Urinary bladder (tissue), 4 donors: ENCODE measurements around the gene TM9SF3. TPM values are rescaled to one million over a fixed set of nuclear protein-coding genes. Genes with fewer than 3 reads are reported as not detected.

Source experiments
- DNase-seq: peaks from one replicate; pipeline ENCODE4 v3.0.0-alpha.2; 2015; ENCODE audit errors: extremely low spot score
- H3K27ac ChIP-seq: one replicate; pipeline ENCODE4 v1.5.1; 2013; ENCODE audit warnings: low read depth, mild to moderate bottlenecking, moderate library complexity
- H3K36me3 ChIP-seq: one replicate; pipeline ENCODE4 v1.6.1; 2013; ENCODE audit warnings: mild to moderate bottlenecking, moderate library complexity; ENCODE audit not compliant: insufficient read depth
- H3K4me1 ChIP-seq: one replicate; pipeline ENCODE4 v1.6.1; 2013; ENCODE audit warnings: mild to moderate bottlenecking, moderate library complexity; ENCODE audit not compliant: insufficient read depth
- H3K4me3 ChIP-seq: one replicate; pipeline ENCODE4 v1.5.1; 2013; ENCODE audit warnings: low read depth, low read length
- WGBS: extraction: QIAGEN DNeasy Blood & Tissue Kit; methylation state at CpG from one replicate; pipeline ENCODE4 v1.1.7; 2013; 5-methylcytosine and 5-hydroxymethylcytosine counted together
- polyA plus RNA-seq: library from polyadenylated mRNA; stranded (reverse); fragments of 200-250 nt; gene quantifications from one replicate; pipeline ENCODE4 v1.2.3, GENCODE V29; 2013
- total RNA-seq: library from RNA; depleted of rRNA; stranded (reverse); fragments of >200 nt; gene quantifications from one replicate; pipeline ENCODE4 v1.2.3, GENCODE V29; 2014
- donor health status: healthy with polysubstance abuse.
- donor health status: healthy.

The TM9SF3 gene
- total and polyA plus RNA-seq, 2 donors: 55.2 to 156 TPM

- H3K4me1 ChIP-seq: no peaks in the 10 kb centered on the region
- H3K27ac ChIP-seq: no peak overlapping the region
- no peak overlapping the region for H3K4me3 ChIP-seq
- 76% methylated on average over 8 of the region's 8 CpGs for WGBS
- no peak for DNase-seq
- no peaks in the 10 kb centered on the region for H3K36me3 ChIP-seq
Observed at GRCh38 chr10:96612055-96612830, 25.4 kb upstream of the TM9SF3 start.

- WGBS: 78% methylated on average over 6 of the region's 6 CpGs
- no peak for DNase-seq
- H3K4me3 ChIP-seq: no peak overlapping the region
- no peak overlapping the region for H3K27ac ChIP-seq
- no peaks in the 10 kb centered on the region for H3K36me3 ChIP-seq
- no peaks in the 10 kb centered on the region for H3K4me1 ChIP-seq
Observed at GRCh38 chr10:96610817-96611216, 24.0 kb upstream of the TM9SF3 start.

- WGBS: 85% methylated on average over 7 of the region's 7 CpGs
- Histone ChIP-seq H3K4me1 (no peaks in the 10 kb centered on the region), H3K27ac (no peak overlapping the region), H3K36me3 (no peaks in the 10 kb centered on the region), H3K4me3 (no peak overlapping the region)
- DNase-seq: no peak
Observed at GRCh38 chr10:96609510-96609909, 22.7 kb upstream of the TM9SF3 start.

GRCh38 chr10:96608805-96609204 lies 22.0 kb upstream of the TM9SF3 start:
- DNase-seq: no peak
- no peak overlapping the region for H3K4me3 ChIP-seq
- H3K36me3 ChIP-seq: no peaks in the 10 kb centered on the region
- no peaks in the 10 kb centered on the region for H3K4me1 ChIP-seq
- no peak overlapping the region for H3K27ac ChIP-seq
- 57% methylated on average over 5 of the region's 5 CpGs for WGBS

- no peak for DNase-seq
- Histone ChIP-seq H3K36me3 (no peaks in the 10 kb centered on the region), H3K4me3 (no peak overlapping the region), H3K27ac (no peak overlapping the region), H3K4me1 (no peaks in the 10 kb centered on the region)
- WGBS: 83% methylated on average over 3 of the region's 3 CpGs
Observed at GRCh38 chr10:96608262-96608661, 21.4 kb upstream of the TM9SF3 start.

GRCh38 chr10:96606946-96607345 lies 20.1 kb upstream of the TM9SF3 start:
- Histone ChIP-seq H3K27ac (no peak overlapping the region), H3K4me3 (no peak overlapping the region), H3K4me1 (no peaks in the 10 kb centered on the region), H3K36me3 (no peaks in the 10 kb centered on the region)
- WGBS: 92% methylated on average over 1 of the region's 1 CpG
- no peak for DNase-seq

GRCh38 chr10:96606216-96606615 lies 19.4 kb upstream of the TM9SF3 start:
- Histone ChIP-seq H3K36me3 (no peaks in the 10 kb centered on the region), H3K4me3 (no peak overlapping the region), H3K27ac (no peak overlapping the region), H3K4me1 (no peaks in the 10 kb centered on the region)
- no peak for DNase-seq
- 27% methylated on average over 4 of the region's 4 CpGs for WGBS

- WGBS: 76% methylated on average over 4 of the region's 4 CpGs
- Histone ChIP-seq H3K4me3 (no peak overlapping the region), H3K27ac (no peak overlapping the region), H3K4me1 (no peaks in the 10 kb centered on the region), H3K36me3 (no peaks in the 10 kb centered on the region)
- no peak for DNase-seq
Observed at GRCh38 chr10:96600337-96600736, 13.5 kb upstream of the TM9SF3 start.

- DNase-seq: no peak
- Histone ChIP-seq H3K4me1 (no peaks in the 10 kb centered on the region), H3K27ac (no peak overlapping the region), H3K36me3 (no peaks in the 10 kb centered on the region), H3K4me3 (no peak overlapping the region)
- WGBS: 75% methylated on average over 4 of the region's 4 CpGs
Observed at GRCh38 chr10:96598846-96599245, 12.0 kb upstream of the TM9SF3 start.

GRCh38 chr10:96596422-96597407 lies 9.9 kb upstream of the TM9SF3 start:
- Histone ChIP-seq H3K4me3 (no peak overlapping the region), H3K4me1 (no peaks in the 10 kb centered on the region), H3K27ac (no peak overlapping the region), H3K36me3 (no peaks in the 10 kb centered on the region)
- 36% methylated on average over 1 of the region's 1 CpG for WGBS
- DNase-seq: no peak

GRCh38 chr10:96595741-96596140 lies 8.9 kb upstream of the TM9SF3 start:
- H3K4me1 ChIP-seq: no peaks in the 10 kb centered on the region
- no peak overlapping the region for H3K4me3 ChIP-seq
- no peak overlapping the region for H3K27ac ChIP-seq
- H3K36me3 ChIP-seq: no peaks in the 10 kb centered on the region
- 95% methylated on average over 4 of the region's 4 CpGs for WGBS
- no peak for DNase-seq

- 74% methylated on average over 1 of the region's 1 CpG for WGBS
Observed at GRCh38 chr10:96591946-96592345, 5.1 kb upstream of the TM9SF3 start.

GRCh38 chr10:96588616-96589419 lies 2.0 kb upstream of the TM9SF3 start:
- H3K4me3 ChIP-seq: no peak overlapping the region
- H3K36me3 ChIP-seq: no peaks in the 10 kb centered on the region
- DNase-seq: no peak
- no peak overlapping the region for H3K27ac ChIP-seq
- WGBS: 78% methylated on average over 5 of the region's 5 CpGs
- no peaks in the 10 kb centered on the region for H3K4me1 ChIP-seq

More at GRCh38 chr10:96591946-96592345, 5.1 kb upstream of the TM9SF3 start:
- Histone ChIP-seq H3K27ac (no peak overlapping the region), H3K4me1 (no peaks in the 10 kb centered on the region), H3K4me3 (no peak overlapping the region), H3K36me3 (no peaks in the 10 kb centered on the region)
- DNase-seq: no peak
